CD4-positive, alpha-beta T cell (primary cell): ENCODE measurements around the gene FAM163B. TPM values are rescaled to one million over a fixed set of nuclear protein-coding genes. Genes with fewer than 3 reads are reported as not detected.

Experiments used
- ATAC-seq: fragments of 200-7000 bp; cut with Tn5 transposase; one replicate; pipeline ENCODE4 v1.10.0; 2022; ENCODE audit warnings: mild to moderate bottlenecking; ENCODE audit not compliant: poor library complexity
- CTCF ChIA-PET: fragments of 350-600 bp; sonication (Branson Sonifier 250); formaldehyde crosslinking; loops from one replicate; lab custom pipeline; 2021; ENCODE audit warnings: antibody characterized with exemption, inconsistent platforms; lab: Charles Lee
- POLR2A ChIA-PET: fragments of 350-600 bp; sonication (Branson Sonifier 250); formaldehyde crosslinking; loops from one replicate; lab custom pipeline; 2021; ENCODE audit warnings: antibody characterized with exemption, inconsistent platforms; lab: Charles Lee
- DNase-seq, 14 experiments: peaks; one replicate each; pipeline ENCODE4 v3.0.0-alpha.2; 2013 to 2020; ENCODE audit warnings: mixed read lengths in 2 of 14
- H3K27ac ChIP-seq, 2 donors: one replicate each; pipeline versions ENCODE4 v1.5.1 to v1.7.0; 2013; ENCODE audit warnings: low read length in 2 of 2, low read depth in 1 of 2, mild to moderate bottlenecking in 1 of 2
- H3K27me3 ChIP-seq, 2 experiments: 1 replicate in 1 of 2; 2 replicates in 1 of 2; pipeline versions ENCODE4 v1.6.1 to v1.7.0; 2013; ENCODE audit warnings: low read length in 2 of 2, control low read depth in 1 of 2, mild to moderate bottlenecking in 1 of 2, moderate library complexity in 1 of 2; ENCODE audit not compliant: insufficient read depth in 2 of 2, control insufficient read depth in 1 of 2
- H3K36me3 ChIP-seq: one replicate; pipeline ENCODE4 v1.6.1; 2013; ENCODE audit warnings: low read length, control low read depth; ENCODE audit not compliant: insufficient read depth
- H3K4me1 ChIP-seq: one replicate; pipeline ENCODE4 v1.6.1; 2013; ENCODE audit warnings: low read length, control low read depth; ENCODE audit not compliant: insufficient read depth
- H3K4me3 ChIP-seq: one replicate; pipeline ENCODE4 v1.5.1; 2013; ENCODE audit warnings: mild to moderate bottlenecking, low read length, moderate library complexity
- H3K9me3 ChIP-seq, 2 experiments: 1 replicate in 1 of 2; 2 replicates in 1 of 2; pipeline versions ENCODE4 v1.6.1 to v1.7.0; 2013; ENCODE audit warnings: low read length in 2 of 2, mild to moderate bottlenecking in 2 of 2, control low read depth in 1 of 2, moderate library complexity in 1 of 2; ENCODE audit not compliant: control insufficient read depth in 1 of 2, insufficient read depth in 1 of 2
- H3K27ac Mint-ChIP-seq: one replicate; pipeline ENCODE4 v1.8.0; 2020; ENCODE audit warnings: mixed read lengths
- H3K27me3 Mint-ChIP-seq: one replicate; pipeline ENCODE4 v1.8.0; 2021; ENCODE audit warnings: mixed read lengths
- H3K36me3 Mint-ChIP-seq: one replicate; pipeline ENCODE4 v1.8.0; 2021; ENCODE audit warnings: low read depth, mixed read lengths
- H3K4me1 Mint-ChIP-seq: one replicate; pipeline ENCODE4 v1.8.0; 2021; ENCODE audit warnings: low read depth, mixed read lengths
- H3K4me3 Mint-ChIP-seq: one replicate; pipeline ENCODE4 v1.8.0; 2020; ENCODE audit warnings: mild to moderate bottlenecking, mixed read lengths
- H3K9me3 Mint-ChIP-seq: one replicate; pipeline ENCODE4 v1.8.0; 2020; ENCODE audit warnings: mixed read lengths
- intact Hi-C, 2 experiments: fragments of 100-400 bp; cut with DNase I in 1 of 2; cut with micrococcal nuclease in 1 of 2; formaldehyde crosslinking; loops; one replicate each; pipeline versions ENCODE4 v1.15.1 to v1.9.0; 2023 to 2025; cut with DNase I, micrococcal nuclease
- total RNA-seq, 174 experiments: library from RNA in 2 of 174; stranded (reverse) in 2 of 174; gene quantifications; one replicate each; pipeline ENCODE4 v1.2.3 and lab custom pipeline; 2021 to 2026
- TF ChIP-seq, protein P1 (sequence below): fragments of 200-600 bp; IDR thresholded peaks from one replicate; pipeline ENCODE4 v1.8.0; 2022; ENCODE audit warnings: antibody characterized with exemption, mild to moderate bottlenecking

Gene FAM163B
- total RNA-seq, 2 experiments from 2014 or later, result not detected

DNA sequence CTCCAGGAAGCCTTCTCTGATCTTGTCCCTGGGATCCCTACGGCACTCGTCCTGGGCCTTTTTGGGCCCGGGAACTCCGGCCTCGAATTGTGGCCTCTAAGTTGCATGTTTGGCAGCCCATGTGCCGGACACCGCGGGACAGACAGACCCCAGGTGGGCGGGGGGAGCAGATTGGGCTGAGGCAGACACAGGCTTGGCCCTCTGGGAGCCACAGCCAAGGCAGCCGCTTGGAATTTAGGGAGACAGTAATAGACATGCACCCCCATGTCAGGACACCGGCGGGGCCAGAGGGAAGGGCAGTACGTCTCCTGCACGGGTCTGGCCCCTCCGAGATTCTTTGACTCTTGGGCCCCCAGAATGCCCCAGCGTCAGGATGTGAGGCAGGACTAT is 38.5 kb downstream of the FAM163B start:
- CTCF ChIA-PET, result no interaction called here
- Histone ChIP-seq H3K27ac (no peak overlapping the region), H3K36me3 (no peaks in the 10 kb centered on the region), H3K9me3 (no peaks in the 10 kb centered on the region), H3K4me3 (no peak overlapping the region), H3K27me3 (peaks cover 0 to 1% of the 10 kb centered on the region in 2 experiments), H3K4me1 (no peaks in the 10 kb centered on the region)
- intact Hi-C loops, result no loop called here
- Mint-ChIP-seq H3K36me3 (no peaks in the 10 kb centered on the region), H3K27me3 (peaks cover 7% of the 10 kb centered on the region), H3K9me3 (no peaks in the 10 kb centered on the region), H3K4me1 (no peaks in the 10 kb centered on the region), H3K27ac (no peak overlapping the region), H3K4me3 (no peak overlapping the region)
- DNase-seq (no peak), ATAC-seq (no peak)
- TF ChIP-seq, protein P1, sequence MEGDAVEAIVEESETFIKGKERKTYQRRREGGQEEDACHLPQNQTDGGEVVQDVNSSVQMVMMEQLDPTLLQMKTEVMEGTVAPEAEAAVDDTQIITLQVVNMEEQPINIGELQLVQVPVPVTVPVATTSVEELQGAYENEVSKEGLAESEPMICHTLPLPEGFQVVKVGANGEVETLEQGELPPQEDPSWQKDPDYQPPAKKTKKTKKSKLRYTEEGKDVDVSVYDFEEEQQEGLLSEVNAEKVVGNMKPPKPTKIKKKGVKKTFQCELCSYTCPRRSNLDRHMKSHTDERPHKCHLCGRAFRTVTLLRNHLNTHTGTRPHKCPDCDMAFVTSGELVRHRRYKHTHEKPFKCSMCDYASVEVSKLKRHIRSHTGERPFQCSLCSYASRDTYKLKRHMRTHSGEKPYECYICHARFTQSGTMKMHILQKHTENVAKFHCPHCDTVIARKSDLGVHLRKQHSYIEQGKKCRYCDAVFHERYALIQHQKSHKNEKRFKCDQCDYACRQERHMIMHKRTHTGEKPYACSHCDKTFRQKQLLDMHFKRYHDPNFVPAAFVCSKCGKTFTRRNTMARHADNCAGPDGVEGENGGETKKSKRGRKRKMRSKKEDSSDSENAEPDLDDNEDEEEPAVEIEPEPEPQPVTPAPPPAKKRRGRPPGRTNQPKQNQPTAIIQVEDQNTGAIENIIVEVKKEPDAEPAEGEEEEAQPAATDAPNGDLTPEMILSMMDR, result no peak
- POLR2A ChIA-PET, result no interaction called here

- intact Hi-C loops, result no loop called here
- no peak overlapping the region for H3K4me3 ChIP-seq
- H3K27ac ChIP-seq, result no peak overlapping the region
- ChIA-PET CTCF (no interaction called here), POLR2A (no interaction called here)
- no peak overlapping the region for H3K4me3 Mint-ChIP-seq
- H3K9me3 Mint-ChIP-seq, result no peaks in the 10 kb centered on the region
- H3K27me3 Mint-ChIP-seq, result peaks cover 3% of the 10 kb centered on the region
- no peak for ATAC-seq
- no peaks in the 10 kb centered on the region for H3K4me1 Mint-ChIP-seq
- no peaks in the 10 kb centered on the region for H3K36me3 ChIP-seq
- TF ChIP-seq, protein P1, result no peak
- H3K4me1 ChIP-seq, result no peaks in the 10 kb centered on the region
- DNase-seq, result no peak
- H3K9me3 ChIP-seq, result no peaks in the 10 kb centered on the region
- H3K36me3 Mint-ChIP-seq, result no peaks in the 10 kb centered on the region
- no peak overlapping the region for H3K27ac Mint-ChIP-seq
- H3K27me3 ChIP-seq, result no peaks in the 10 kb centered on the region
Observed at GRCh38 chr9:133569891-133570690, 39.1 kb downstream of the FAM163B start.

GRCh38 chr9:133569121-133569785 is 39.9 kb downstream of the FAM163B start:
- ATAC-seq, result no peak
- no peak overlapping the region for H3K27ac ChIP-seq
- Mint-ChIP-seq H3K9me3 (no peaks in the 10 kb centered on the region), H3K27ac (no peak overlapping the region), H3K36me3 (no peaks in the 10 kb centered on the region), H3K4me3 (no peak overlapping the region), H3K27me3 (peaks cover under 1% of the 10 kb centered on the region), H3K4me1 (no peaks in the 10 kb centered on the region)
- CTCF ChIA-PET, result no interaction called here
- H3K36me3 ChIP-seq, result no peaks in the 10 kb centered on the region
- H3K9me3 ChIP-seq, result no peaks in the 10 kb centered on the region
- intact Hi-C loops, result no loop called here
- TF ChIP-seq, protein P1, result no peak
- POLR2A ChIA-PET, result no interaction called here
- no peaks in the 10 kb centered on the region for H3K27me3 ChIP-seq
- no peak for DNase-seq
- no peaks in the 10 kb centered on the region for H3K4me1 ChIP-seq
- no peak overlapping the region for H3K4me3 ChIP-seq
